GM19193 (cell line): ENCODE results near the gene BBX.

Experiments
- POLR2A ChIP-seq: IDR thresholded peaks from 4 replicates; pipeline ENCODE4 v1.6.1; 2011; ENCODE audit not compliant: insufficient read depth, insufficient read length; ENCODE audit errors: extremely low read depth

BBX gene

DNA sequence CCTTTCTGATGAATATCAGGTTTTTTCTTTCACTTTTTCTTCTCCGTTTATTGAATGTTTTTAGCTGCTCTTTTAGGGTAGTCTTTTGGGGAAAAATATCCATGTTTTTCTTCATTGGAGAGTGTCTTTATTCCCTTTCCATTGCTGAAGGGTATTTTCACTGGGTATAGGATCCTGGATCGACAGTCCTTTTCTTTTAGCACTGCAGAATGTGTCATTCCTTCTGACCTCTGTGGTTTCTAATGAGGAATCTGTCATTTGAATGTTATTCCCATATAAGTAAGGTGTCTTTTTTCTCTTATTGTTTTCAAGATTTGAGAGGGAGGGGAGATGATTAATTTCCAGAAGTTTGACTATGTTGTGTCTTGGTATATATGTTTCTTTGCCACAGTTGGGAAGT lies 96.8 kb downstream of the BBX start:
- no peak for TF ChIP-seq POLR2A

DNA sequence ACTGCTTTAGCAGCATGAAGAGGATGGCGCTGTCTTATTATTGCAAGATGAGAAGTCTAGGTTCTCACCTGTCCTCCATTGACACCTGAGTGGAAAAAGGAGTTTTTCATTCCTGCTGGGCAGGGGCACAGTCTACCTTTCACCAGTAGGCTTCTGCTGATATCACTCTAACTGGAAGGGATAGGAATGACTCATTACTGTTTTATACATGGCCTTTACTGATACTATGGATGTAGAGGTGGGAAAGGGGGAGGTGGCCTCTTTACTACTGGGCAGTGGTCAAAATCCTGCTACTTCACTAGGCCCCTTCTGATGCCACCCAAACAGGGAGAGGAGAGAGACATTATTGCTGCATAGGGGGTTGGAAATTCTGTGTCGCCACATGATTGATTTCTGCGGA lies 97.8 kb downstream of the BBX start:
- TF ChIP-seq POLR2A, result no peak

DNA sequence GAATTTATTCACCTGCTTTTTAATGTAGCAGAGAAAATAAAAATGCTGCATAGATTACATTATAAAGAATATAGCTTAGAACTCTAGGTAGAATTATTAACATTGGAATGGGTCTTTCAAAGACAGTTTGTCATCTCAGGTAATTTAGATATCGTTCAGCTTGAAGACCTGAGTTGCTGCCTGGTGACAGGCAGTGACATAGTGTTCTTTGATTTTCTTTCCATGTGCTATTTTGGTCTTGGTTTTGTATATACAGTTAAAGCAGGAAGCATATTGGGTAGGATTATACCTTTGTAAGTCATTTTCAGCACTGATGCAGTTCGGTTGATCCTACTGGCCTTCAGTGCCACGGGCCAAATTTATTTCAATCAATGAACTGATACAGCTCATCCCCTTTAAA lies 98.7 kb downstream of the BBX start:
- no peak for TF ChIP-seq POLR2A

DNA sequence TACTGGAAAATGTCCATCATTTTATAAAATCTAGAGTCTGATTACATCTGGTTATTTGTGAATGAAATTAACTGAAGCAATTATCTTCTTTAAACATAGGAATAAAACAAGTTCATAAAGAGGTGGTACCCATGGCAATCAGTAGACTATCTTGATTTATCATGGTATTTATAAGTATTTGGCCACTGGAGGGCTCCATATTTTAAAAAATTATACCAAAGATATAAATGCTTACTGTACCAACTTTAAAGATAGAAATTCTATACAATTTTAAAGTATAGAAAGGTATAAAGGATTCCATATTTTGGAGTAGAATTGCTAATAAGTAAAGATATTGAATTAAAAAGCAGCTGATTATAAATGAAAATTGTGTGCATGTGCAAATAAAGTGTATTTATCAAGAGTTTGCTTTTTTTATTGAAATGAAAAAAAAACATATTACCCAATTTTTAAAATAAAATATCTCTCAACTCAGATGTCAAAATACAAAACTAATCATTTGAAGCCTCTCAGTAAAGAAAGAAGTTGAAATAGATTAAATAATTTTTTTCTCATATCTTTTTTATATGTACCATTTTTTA lies 105.3 kb downstream of the BBX start:
- TF ChIP-seq POLR2A, result no peak

DNA sequence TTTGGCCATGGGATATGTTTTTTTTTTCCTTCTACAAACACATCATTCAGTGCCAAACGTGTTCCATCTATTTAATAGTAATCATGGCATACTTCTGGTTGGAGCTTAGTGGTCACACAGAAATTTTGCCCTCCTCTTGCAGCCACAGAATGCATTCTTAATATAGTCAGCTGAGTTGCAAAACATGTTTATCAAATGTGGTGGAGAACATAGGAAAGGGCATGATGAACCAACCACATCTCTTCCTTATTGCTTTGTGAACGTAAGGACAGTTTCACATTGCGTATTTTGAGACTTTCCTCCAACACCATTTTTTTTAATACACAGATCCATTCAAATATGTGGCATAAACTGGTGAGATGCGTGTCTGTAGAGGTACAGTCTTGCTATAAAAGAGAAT lies 106.8 kb downstream of the BBX start:
- no peak for TF ChIP-seq POLR2A

DNA sequence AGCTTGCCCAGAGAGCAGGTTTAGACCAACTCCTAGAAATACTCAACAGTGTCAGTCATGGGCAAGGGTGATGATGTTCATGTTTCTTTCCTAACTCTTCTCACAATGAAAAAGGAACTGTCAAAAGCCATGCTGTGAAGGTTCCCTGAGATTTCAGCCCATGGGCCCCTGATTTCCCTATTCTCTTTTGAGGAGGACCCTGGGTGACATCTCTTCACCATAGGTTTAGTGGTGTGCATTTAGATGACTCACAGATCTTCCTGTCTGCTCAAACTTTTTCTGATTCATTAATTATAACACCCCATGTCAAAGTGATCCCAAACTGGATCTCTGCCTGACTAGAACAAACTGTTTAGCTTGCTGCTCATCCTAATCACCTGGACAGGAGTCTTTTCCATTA lies 108.0 kb downstream of the BBX start:
- TF ChIP-seq POLR2A, result no peak

DNA sequence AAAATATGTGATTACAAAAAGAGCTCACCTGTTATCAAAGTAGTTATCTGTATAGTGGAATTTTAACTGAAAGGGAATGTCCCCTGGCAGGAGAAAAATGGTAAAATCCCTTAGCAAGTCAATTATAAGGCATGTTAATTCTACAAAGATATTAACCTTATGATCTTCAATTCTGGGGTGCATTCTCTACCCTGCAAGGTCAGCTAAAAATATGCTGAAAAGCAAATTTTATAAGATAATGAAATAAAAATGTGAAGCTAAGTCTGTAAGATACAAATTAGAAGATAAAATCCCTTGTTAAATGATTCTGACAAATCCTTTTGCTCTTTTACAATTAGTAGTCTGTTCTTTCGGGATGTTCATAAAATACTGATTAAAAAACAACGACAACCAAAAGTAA lies 109.8 kb downstream of the BBX start:
- TF ChIP-seq POLR2A, result no peak

DNA sequence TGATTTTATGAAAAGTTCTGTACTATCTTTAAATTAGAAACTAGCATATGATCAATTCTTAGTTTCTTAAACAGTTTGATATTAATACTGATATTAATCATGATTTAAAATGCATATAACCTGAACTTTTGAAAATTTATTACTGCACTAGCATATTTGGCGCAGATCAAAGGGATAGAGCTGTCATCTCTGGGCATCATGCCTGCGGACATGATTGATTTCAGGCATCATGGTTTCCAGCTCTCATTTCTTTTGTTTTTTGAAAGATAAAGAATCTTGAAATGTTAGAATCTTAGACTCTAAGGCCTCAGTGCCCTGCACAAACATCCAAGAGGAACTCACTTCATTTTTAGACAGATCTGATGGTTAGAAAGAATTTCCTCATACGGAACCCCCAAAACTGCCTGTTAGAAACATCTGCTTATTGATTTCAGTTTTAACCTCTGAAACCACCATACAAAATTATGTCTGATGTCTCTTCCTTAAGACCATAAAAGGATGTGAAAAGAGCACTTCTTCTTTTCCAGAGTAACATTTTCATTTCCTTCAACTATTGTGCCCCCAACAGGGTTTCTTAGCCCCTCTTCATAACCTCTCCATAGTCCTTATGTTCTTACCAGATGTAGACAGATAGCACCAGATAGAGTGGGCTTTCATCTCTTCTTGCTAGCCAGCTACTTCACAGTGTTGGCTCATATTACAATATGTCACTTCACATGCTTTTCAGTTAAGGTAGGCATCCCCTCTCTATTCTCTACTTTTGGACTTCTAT lies 110.8 kb downstream of the BBX start:
- no peak for TF ChIP-seq POLR2A

DNA sequence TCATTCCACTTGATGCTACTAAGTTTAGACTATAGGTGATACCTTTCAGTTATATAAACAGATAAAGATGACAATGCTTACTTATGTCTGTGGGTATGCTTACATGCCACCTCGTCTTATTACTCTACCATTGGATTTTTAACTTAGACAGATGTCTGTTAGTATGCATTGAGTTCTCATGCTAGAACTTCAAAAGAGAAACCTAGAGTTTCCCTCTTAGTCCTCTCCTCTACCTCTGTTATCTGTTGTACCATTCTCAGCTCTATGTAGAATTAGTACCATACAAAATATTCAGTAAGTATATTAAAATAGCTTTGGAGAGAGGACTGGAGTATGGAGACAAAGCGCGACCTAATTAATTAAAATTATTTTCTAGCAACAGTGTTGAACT lies 111.3 kb downstream of the BBX start:
- TF ChIP-seq POLR2A, result no peak

DNA sequence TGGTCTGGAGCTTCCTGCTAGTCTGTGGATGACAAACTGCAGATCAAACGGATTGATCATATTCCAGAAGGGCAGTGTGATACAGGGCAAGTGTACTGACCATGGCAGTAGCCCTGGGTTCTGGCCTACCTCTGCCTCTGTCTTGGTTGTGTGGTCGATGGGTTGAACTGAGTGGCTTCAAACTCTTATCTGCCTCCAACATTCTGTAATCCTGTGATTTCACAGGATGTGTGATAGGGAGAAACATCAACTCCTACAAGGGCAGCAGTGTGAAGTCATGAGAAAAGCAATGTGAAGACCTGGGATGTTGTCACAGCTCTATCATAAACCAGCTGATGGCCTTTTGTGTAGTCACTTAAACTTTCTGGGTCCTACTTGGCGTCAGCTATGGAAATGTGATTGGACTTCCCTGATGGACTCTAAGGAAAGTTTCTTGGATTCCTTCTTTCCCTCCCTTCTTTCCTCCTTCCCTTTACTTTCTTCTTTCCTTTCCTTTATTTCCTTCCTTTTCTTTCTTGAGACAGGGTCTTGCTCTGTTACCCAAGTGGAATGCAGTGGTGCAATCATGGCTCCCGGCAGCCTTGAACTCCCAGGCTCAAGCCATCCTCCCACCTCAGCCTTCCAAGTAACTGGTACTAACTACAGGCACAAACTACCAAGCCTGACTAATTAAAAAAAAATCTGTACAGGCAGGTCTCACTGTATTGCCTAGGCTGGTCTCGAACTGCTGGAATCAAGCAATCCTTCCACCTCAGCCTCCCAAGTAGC lies 114.8 kb downstream of the BBX start:
- TF ChIP-seq POLR2A, result no peak

DNA sequence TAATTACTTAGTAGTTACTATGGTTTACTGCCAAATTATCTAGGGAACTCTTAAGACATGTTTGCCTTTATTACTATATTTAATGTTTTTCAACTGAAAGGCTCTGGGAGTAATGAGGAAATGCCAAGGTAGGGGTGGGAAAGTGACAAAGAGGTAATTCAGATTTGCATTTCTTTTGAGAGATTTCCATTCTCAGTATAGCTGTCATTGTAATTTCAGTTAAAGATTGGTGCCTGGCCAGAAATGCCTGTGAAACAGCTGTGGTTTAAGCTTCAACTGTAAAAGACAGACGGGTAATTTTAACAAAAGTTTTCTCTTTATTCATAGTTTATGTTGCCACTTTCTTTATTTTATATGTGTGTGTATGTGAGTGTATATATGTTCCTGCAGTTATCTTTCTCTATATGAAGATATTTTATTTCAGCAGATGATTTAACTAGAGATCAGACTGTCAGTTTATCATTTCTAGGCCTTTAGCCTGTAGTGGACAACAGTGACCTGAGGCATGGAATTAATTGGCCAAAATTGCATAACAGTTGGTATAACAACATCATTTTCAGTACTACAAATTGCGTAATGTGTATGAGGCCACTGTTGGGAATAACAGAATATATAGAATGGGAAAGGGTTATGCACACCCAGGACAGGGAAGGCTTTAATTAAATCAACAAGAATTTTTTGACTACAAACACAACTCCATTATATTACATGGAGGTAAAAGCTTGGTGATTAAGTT lies 119.0 kb downstream of the BBX start:
- no peak for TF ChIP-seq POLR2A

DNA sequence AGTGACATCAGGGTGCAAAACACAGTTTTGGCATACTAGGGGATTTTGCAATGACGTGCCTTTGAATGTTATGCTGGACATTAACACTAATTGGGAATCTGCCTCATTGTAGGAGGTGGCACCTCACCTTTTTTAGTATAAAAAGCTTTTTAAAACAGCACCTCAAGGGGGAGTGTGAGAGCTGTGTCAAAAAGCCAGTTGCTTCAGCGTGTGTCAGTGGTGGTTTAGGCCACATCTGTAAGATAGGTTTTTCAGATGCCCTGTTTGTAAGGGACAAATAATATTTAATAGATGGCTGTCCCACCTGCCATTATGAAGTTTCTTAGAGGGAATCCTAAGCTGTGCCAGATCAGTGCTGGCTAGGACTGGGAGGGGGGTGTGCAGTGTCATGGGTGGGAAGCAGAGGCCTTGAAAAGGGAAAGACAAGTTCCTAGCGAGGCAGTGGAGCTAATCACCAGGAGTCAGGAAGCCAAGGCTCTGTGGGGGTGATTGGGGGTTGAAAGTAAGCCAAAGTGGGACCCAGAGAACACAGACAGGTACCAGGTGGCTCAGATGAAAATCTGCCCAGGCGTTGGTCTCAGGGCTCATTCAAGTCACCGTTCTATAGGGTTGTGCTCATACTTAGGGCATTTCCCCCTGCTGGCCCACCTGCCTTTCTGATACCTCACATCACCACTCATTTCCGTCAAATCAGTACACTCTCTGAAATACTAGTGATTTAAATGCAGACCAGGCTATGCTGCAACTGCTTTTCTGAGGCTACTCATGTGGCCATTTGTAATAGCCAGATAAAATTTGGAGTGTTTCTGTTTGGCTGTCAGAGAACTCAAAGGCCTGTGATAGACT lies 120.5 kb downstream of the BBX start:
- no peak for TF ChIP-seq POLR2A

DNA sequence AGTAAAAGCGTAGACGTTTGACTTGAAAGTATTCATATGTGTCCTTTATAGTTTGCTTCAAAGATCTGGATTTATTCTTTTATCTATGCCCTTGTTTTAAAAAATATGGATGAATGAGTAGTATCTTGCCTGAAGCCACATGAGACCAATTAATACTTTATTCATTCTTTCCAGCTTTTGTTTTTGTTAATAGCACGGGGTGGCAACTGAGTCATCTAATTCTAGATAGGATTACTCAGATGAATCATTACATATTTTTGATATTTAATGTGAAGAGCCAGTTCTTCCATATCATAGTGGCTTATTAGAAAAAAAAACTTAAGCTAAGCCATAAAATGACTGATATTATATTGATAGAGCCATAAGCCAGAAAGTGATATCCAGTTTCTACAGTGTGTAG lies 121.9 kb downstream of the BBX start:
- TF ChIP-seq POLR2A, result no peak

DNA sequence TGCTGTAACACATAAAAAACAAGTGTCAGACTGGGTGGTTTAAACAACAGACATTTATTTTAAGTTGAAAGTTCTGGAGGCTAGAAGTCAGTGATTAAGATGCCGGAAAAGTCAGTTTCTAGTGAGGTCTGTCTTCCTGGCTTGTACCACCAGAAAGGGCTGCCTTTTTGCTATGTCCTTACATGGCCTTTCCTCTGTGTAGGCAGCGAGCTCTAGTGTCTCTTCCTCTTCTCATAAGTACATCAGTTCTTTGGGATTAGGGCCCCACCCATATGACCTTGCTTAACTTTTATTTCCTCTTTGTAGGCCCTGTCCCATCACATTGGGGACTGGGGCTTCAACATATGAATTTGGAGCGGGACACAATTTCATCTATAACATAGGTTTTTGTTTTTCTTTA lies 128.0 kb downstream of the BBX start:
- TF ChIP-seq POLR2A, result no peak
